GM12873 (cell line): ENCODE results near the gene C1RL.

Experiments
- CTCF ChIP-seq: IDR thresholded peaks from 2 replicates; pipeline ENCODE4 v1.5.1; 2012; ENCODE audit warnings: low read depth, mild to moderate bottlenecking, moderate library complexity, low read length, control low read depth; ENCODE audit not compliant: insufficient read depth; ENCODE audit errors: missing control alignments

The C1RL gene

DNA sequence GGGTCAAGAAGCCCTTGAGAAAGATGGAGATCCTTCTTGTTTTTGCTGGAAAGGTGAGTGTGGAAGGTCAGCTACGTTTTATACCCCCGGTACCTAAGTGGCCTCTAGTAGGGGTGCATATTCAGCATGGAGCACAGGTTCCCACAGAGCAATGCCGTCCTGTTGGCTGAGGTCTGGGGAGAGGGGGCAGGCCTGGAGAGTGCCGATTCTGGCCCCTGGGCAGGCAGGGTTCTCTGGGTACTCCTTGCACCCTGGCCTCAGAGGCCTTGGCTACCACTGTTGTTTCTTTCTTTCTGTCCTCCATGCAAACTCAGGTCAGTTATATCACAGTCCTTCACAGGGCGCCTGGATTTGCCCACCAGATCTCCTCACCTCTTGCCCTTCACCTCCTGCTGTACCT is 11.2 kb upstream of the C1RL start:
- no peak for TF ChIP-seq CTCF

GRCh38 chr12:7118881-7119280 is 9.9 kb upstream of the C1RL start:
- TF ChIP-seq CTCF: no peak

DNA sequence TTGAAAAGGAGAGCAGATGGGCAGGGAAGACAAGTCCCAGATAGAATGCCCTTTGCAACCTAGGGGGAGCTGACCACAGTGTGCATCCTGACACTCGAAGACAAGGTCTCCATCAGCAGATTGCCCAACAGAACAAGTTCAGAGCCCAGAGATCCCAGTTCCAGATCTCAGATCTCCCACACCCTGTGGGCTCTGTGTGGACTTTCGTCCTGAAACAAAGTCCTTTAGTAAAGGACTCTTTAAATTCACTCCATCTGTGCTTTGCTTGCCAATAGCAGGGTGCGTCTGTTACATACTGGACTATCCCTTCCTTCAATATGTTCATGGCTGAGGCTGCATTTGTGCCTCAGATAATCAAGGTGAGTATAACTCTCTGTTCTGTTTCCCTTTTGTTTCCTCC is 8.7 kb upstream of the C1RL start:
- TF ChIP-seq CTCF: no peak

- TF ChIP-seq CTCF: no peak
These were observed 7.9 kb upstream of the C1RL start for GRCh38 chr12:7116916-7117315.

GRCh38 chr12:7116196-7116595 is 7.2 kb upstream of the C1RL start:
- TF ChIP-seq CTCF: no peak

DNA sequence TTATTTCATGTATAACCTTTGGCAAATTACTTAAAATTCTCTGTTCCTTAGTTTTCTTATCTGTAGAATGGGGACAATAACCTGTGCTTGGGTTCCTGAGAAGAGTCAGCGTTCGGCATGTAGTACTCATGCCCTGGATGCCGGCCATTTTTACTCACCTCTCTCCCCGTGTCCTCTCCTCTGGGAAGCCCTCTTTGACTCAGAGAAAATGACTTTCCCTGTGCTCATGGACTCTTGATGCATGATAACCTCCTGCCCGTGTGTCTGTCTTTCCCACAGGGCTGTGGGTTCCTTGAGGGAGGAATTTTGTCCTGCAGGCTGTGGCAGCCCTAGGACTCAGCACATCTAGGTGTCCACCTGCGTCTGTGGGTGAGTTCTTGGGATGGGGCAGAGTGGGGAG is 5.8 kb upstream of the C1RL start:
- no peak for TF ChIP-seq CTCF

GRCh38 chr12:7114008-7114407 is 5.0 kb upstream of the C1RL start:
- TF ChIP-seq CTCF: no peak

GRCh38 chr12:7113389-7113871 is 4.4 kb upstream of the C1RL start:
- peak; percentile 84 for TF ChIP-seq CTCF
